Measurements from ENCODE around the gene CDK11A. TPM values are rescaled to one million over a fixed set of nuclear protein-coding genes. Genes with fewer than 3 reads are reported as not detected.
"Not testable (repeated sequence)": the region's sequence is repeated elsewhere in the genome, so short reads cannot be mapped to it uniquely, and the experiment has no call there.

Gene CDK11A
- total RNA-seq, 1 experiment from 2014 or later = 36.2 TPM

- no TSS peak for BruUV-seq (replicated peaks)
Measured at GRCh38 chr1:1752190-1752589, 28.0 kb upstream of the CDK11A start.

GRCh38 chr1:1749941-1750340 lies 25.8 kb upstream of the CDK11A start:
- H3K27me3 Mint-ChIP-seq (ENCODE audit: unreplicated experiment) = not testable (repeated sequence)

More at GRCh38 chr1:1752190-1752589, 28.0 kb upstream of the CDK11A start:
- intact Hi-C loops (cut with micrococcal nuclease; ENCODE audit: unreplicated experiment) = no loop called here
- TF ChIP-seq, protein P1, sequence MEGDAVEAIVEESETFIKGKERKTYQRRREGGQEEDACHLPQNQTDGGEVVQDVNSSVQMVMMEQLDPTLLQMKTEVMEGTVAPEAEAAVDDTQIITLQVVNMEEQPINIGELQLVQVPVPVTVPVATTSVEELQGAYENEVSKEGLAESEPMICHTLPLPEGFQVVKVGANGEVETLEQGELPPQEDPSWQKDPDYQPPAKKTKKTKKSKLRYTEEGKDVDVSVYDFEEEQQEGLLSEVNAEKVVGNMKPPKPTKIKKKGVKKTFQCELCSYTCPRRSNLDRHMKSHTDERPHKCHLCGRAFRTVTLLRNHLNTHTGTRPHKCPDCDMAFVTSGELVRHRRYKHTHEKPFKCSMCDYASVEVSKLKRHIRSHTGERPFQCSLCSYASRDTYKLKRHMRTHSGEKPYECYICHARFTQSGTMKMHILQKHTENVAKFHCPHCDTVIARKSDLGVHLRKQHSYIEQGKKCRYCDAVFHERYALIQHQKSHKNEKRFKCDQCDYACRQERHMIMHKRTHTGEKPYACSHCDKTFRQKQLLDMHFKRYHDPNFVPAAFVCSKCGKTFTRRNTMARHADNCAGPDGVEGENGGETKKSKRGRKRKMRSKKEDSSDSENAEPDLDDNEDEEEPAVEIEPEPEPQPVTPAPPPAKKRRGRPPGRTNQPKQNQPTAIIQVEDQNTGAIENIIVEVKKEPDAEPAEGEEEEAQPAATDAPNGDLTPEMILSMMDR (IDR thresholded peaks at IDR 0.05; ENCODE audit: unreplicated experiment) = no peak
- no peak overlapping the region for H3K4me3 Mint-ChIP-seq (ENCODE audit: low read depth, unreplicated experiment)
- no peaks in the 10 kb centered on the region for H3K27me3 Mint-ChIP-seq (ENCODE audit: unreplicated experiment)
- H3K27ac Mint-ChIP-seq (ENCODE audit: unreplicated experiment) = no peak overlapping the region
- H3K9me3 Mint-ChIP-seq (ENCODE audit: low read depth, unreplicated experiment) = no peaks in the 10 kb centered on the region
- no peak for DNase-seq
- CTCF ChIA-PET = no interaction called here
- H3K36me3 Mint-ChIP-seq (ENCODE audit: insufficient read depth, unreplicated experiment) = peaks cover 10% of the 10 kb centered on the region
- H3K4me1 Mint-ChIP-seq (ENCODE audit: low read depth, unreplicated experiment) = no peaks in the 10 kb centered on the region

DNA sequence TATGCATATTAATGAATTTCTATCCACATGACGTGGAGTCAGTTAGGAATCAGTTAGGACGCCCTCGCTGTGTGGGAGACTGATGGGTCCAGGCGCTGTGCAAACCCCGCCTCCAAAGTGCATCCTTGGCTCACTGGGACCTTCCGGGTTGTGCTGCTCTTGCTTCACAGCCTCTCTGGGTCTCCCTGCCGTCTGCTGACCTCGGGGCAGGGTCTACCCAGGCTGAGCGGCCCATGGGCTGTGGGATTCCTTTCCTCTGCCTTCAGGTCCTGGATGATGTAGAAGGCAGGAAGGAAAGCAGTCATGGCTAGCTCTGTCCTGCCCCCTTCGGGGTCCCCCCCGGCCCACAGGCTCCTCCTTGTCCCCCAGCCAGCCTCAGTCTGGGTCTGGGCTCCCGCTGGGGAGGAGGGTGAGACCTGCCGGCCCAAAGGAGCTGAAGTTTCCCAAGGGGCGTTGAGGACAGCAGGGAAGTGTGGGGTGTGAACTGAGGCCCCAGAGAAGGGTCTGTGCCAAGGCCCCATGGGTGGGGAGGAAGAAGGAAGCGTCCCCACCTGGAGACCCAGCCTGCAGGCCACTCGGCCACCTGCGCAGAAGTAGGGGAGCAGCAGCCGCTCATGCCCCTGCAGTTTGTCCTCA lies 24.6 kb upstream of the CDK11A start:
- intact Hi-C loops (cut with micrococcal nuclease; ENCODE audit: unreplicated experiment) = no loop called here
- H3K27me3 Mint-ChIP-seq (ENCODE audit: unreplicated experiment) = no peaks in the 10 kb centered on the region
- H3K27ac Mint-ChIP-seq (ENCODE audit: unreplicated experiment) = no peak overlapping the region
- CTCF ChIA-PET = no interaction called here
- H3K36me3 Mint-ChIP-seq (ENCODE audit: insufficient read depth, unreplicated experiment) = peaks cover 9% of the 10 kb centered on the region
- H3K9me3 Mint-ChIP-seq (ENCODE audit: low read depth, unreplicated experiment) = no peaks in the 10 kb centered on the region
- BruUV-seq (replicated peaks) = no TSS peak
- no peak overlapping the region for H3K4me3 Mint-ChIP-seq (ENCODE audit: low read depth, unreplicated experiment)
- TF ChIP-seq, protein P1 (IDR thresholded peaks at IDR 0.05; ENCODE audit: unreplicated experiment) = no peak
- H3K4me1 Mint-ChIP-seq (ENCODE audit: low read depth, unreplicated experiment) = no peaks in the 10 kb centered on the region
- no peak for DNase-seq

More at GRCh38 chr1:1749941-1750340, 25.8 kb upstream of the CDK11A start:
- BruUV-seq (replicated peaks); H3K9me3 Mint-ChIP-seq (ENCODE audit: low read depth, unreplicated experiment); H3K4me3 Mint-ChIP-seq (ENCODE audit: low read depth, unreplicated experiment); H3K4me1 Mint-ChIP-seq (ENCODE audit: low read depth, unreplicated experiment); H3K36me3 Mint-ChIP-seq (ENCODE audit: insufficient read depth, unreplicated experiment); DNase-seq; CTCF ChIA-PET; H3K27ac Mint-ChIP-seq (ENCODE audit: unreplicated experiment); intact Hi-C loops (cut with micrococcal nuclease; ENCODE audit: unreplicated experiment): not testable (repeated sequence)

DNA sequence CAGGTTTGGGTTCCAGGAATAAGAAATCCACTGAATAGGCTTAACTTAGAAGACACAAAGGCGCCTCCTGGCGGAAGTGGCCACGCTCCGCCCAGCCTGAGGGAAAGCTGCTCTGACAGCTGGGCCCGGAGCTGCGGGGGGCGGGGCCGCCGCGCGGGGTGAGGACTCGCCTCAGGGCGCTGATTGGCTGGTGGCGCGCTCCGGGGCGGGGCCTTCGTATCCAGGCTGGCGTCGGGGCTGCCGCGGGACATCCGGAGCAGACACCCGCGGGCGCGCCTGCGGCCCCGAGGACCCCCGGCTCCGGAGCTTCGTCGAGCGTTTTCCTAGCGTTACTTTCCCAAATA lies 22.4 kb upstream of the CDK11A start:
- peak overlapping the region; percentile 62 for H3K4me3 Mint-ChIP-seq (ENCODE audit: low read depth, unreplicated experiment)
- CTCF ChIA-PET = interaction anchor here (0.7 kb wide), 1 partner anchor 33 kb away, joined by 4 read pairs; no protein-coding TSS in a partner anchor
- H3K36me3 Mint-ChIP-seq (ENCODE audit: insufficient read depth, unreplicated experiment) = not testable (repeated sequence)

GRCh38 chr1:1745651-1746565 lies 21.8 kb upstream of the CDK11A start:
- intact Hi-C loops (cut with micrococcal nuclease; ENCODE audit: unreplicated experiment); BruUV-seq (replicated peaks); H3K36me3 Mint-ChIP-seq (ENCODE audit: insufficient read depth, unreplicated experiment); H3K4me1 Mint-ChIP-seq (ENCODE audit: low read depth, unreplicated experiment); CTCF ChIA-PET; H3K9me3 Mint-ChIP-seq (ENCODE audit: low read depth, unreplicated experiment); H3K27ac Mint-ChIP-seq (ENCODE audit: unreplicated experiment); H3K4me3 Mint-ChIP-seq (ENCODE audit: low read depth, unreplicated experiment); H3K27me3 Mint-ChIP-seq (ENCODE audit: unreplicated experiment): not testable (repeated sequence)
- DNase-seq = peak; percentile 52

More for the DNA sequence above, 22.4 kb upstream of the CDK11A start:
- H3K27me3 Mint-ChIP-seq (ENCODE audit: unreplicated experiment); H3K27ac Mint-ChIP-seq (ENCODE audit: unreplicated experiment); DNase-seq; H3K9me3 Mint-ChIP-seq (ENCODE audit: low read depth, unreplicated experiment); H3K4me1 Mint-ChIP-seq (ENCODE audit: low read depth, unreplicated experiment); BruUV-seq (replicated peaks); intact Hi-C loops (cut with micrococcal nuclease; ENCODE audit: unreplicated experiment): not testable (repeated sequence)

DNA sequence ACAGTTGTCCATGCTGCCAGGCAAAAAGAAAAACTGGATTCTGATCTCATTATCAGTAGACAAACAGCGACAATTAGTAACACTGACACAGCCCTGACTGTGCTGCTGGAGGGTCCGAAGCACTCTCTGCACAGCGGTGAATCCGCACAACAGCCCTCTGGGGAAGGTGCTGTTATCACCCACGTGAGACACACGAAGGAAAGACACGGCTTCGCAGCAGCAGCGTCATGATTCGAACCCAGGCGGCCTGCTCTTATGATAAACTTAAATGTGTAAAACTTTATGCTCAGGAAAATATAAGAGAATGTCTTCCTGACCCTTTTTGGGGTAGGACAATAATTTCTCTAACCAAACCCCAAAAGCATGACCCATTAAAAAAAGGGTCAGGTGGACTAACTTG lies 18.4 kb upstream of the CDK11A start:
- DNase-seq; CTCF ChIA-PET; H3K4me1 Mint-ChIP-seq (ENCODE audit: low read depth, unreplicated experiment); intact Hi-C loops (cut with micrococcal nuclease; ENCODE audit: unreplicated experiment); H3K27me3 Mint-ChIP-seq (ENCODE audit: unreplicated experiment); H3K27ac Mint-ChIP-seq (ENCODE audit: unreplicated experiment); H3K9me3 Mint-ChIP-seq (ENCODE audit: low read depth, unreplicated experiment); H3K4me3 Mint-ChIP-seq (ENCODE audit: low read depth, unreplicated experiment): not testable (repeated sequence)
- TSS peak; percentile 5 for BruUV-seq (replicated peaks)
- H3K36me3 Mint-ChIP-seq (ENCODE audit: insufficient read depth, unreplicated experiment) = peaks cover 11% of the 10 kb centered on the region

DNA sequence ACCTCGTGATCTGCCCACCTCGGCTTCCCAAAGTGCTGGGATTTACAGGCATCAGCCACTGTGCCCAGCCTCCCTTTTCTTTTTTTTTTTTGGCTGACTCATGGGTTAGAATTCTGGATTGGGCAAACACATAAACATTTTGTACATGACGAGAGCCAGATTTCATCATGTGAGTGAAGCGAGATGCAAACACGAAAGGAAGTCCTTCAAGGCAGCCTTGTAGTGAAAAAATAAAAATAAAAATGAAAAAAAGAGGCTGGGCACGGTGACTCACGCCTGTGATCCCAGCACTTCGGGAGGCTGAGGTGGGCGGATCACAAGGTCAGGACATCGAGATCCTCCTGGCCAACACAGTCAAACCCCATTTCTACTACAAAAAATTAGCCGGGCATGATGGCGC lies 16.9 kb upstream of the CDK11A start:
- H3K9me3 Mint-ChIP-seq (ENCODE audit: low read depth, unreplicated experiment); H3K27me3 Mint-ChIP-seq (ENCODE audit: unreplicated experiment); H3K4me3 Mint-ChIP-seq (ENCODE audit: low read depth, unreplicated experiment); intact Hi-C loops (cut with micrococcal nuclease; ENCODE audit: unreplicated experiment); H3K4me1 Mint-ChIP-seq (ENCODE audit: low read depth, unreplicated experiment); DNase-seq; BruUV-seq (replicated peaks); CTCF ChIA-PET; H3K27ac Mint-ChIP-seq (ENCODE audit: unreplicated experiment): not testable (repeated sequence)
- peaks cover 12% of the 10 kb centered on the region for H3K36me3 Mint-ChIP-seq (ENCODE audit: insufficient read depth, unreplicated experiment)

DNA sequence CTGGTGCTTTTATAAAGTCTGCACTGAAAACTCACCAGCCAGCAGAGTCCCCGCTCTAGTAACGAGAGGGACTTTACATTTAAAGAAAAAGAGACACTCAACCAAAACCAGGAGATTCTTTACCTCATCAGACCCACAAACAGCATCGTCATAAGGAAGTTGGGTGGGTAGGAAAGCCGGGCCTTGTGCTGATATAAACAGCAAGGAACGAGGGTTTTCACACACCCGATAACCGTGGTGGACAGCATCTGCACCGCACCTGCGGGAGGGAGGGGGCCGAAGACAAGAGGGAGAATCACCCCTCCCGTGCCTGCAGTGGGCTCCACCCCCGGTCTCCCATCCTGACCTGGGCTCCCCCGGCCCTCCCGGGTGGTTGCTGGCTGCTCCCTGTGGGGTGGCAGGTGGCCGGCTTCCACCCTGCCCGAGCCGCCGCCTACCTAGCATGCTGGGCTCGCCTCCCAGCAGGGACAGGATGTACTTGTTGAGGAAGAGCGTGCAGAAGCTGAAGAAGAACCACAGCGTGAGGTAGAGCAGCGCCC lies 14.7 kb upstream of the CDK11A start:
- CTCF ChIA-PET; H3K27me3 Mint-ChIP-seq (ENCODE audit: unreplicated experiment); H3K4me1 Mint-ChIP-seq (ENCODE audit: low read depth, unreplicated experiment); DNase-seq; H3K9me3 Mint-ChIP-seq (ENCODE audit: low read depth, unreplicated experiment); H3K27ac Mint-ChIP-seq (ENCODE audit: unreplicated experiment); BruUV-seq (replicated peaks); H3K4me3 Mint-ChIP-seq (ENCODE audit: low read depth, unreplicated experiment); intact Hi-C loops (cut with micrococcal nuclease; ENCODE audit: unreplicated experiment): not testable (repeated sequence)
- peaks cover 12% of the 10 kb centered on the region for H3K36me3 Mint-ChIP-seq (ENCODE audit: insufficient read depth, unreplicated experiment)

Measured in Calu3 (cell line).